Measurements from ENCODE around the gene THRAP3.

The THRAP3 gene

GRCh38 chr1:36322786-36323635, 98.8 kb downstream of the THRAP3 start:
- Histone ChIP-seq H3K9me3 (ENCODE audit: control insufficient read depth in 1 of 2, low read length in 2 of 2) (no peaks in the 10 kb centered on the region), H3K4me1 (ENCODE audit: control insufficient read depth in 1 of 2, insufficient read depth in 2 of 2, low read length in 2 of 2) (peaks cover 12 to 36% of the 10 kb centered on the region in 2 donors), H3K4me3 (ENCODE audit: low read depth in 1 of 2, low read length in 2 of 2) (peak overlapping the region; percentile 65 to 71), H3K27ac (ENCODE audit: low read depth, low read length) (peak overlapping the region; percentile 70), H3K9ac (ENCODE audit: low read depth in 1 of 2, low read length in 2 of 2) (peak overlapping the region; percentile 47 to 54), H3K36me3 (ENCODE audit: control insufficient read depth in 1 of 2, insufficient read depth in 2 of 2, low read length in 2 of 2) (no peaks in the 10 kb centered on the region), H3K27me3 (ENCODE audit: control insufficient read depth in 1 of 2, insufficient read depth in 2 of 2, low read length in 2 of 2) (peaks cover 11 to 12% of the 10 kb centered on the region in 2 donors)

- peaks cover 12 to 38% of the 10 kb centered on the region in 2 donors for H3K4me1 ChIP-seq (ENCODE audit: control insufficient read depth in 1 of 2, insufficient read depth in 2 of 2, low read length in 2 of 2)
- H3K36me3 ChIP-seq (ENCODE audit: control insufficient read depth in 1 of 2, insufficient read depth in 2 of 2, low read length in 2 of 2) = no peaks in the 10 kb centered on the region
- no peaks in the 10 kb centered on the region for H3K9me3 ChIP-seq (ENCODE audit: control insufficient read depth in 1 of 2, low read length in 2 of 2)
- H3K9ac ChIP-seq (ENCODE audit: low read depth in 1 of 2, low read length in 2 of 2) = peak within 1 kb of the TSS; percentile 54 to 60
- H3K27me3 ChIP-seq (ENCODE audit: control insufficient read depth in 1 of 2, insufficient read depth in 2 of 2, low read length in 2 of 2) = peaks cover 11 to 12% of the 10 kb centered on the region in 2 donors
- peak within 1 kb of the TSS; percentile 65 to 71 for H3K4me3 ChIP-seq (ENCODE audit: low read depth in 1 of 2, low read length in 2 of 2)
- H3K27ac ChIP-seq (ENCODE audit: low read depth, low read length) = peak within 1 kb of the TSS; percentile 70
Observed at GRCh38 chr1:36323636-36324352, 99.6 kb downstream of the THRAP3 start, which contains the start of gene EVA1B. Gene EVA1B (minus strand): TSS chr1:36323645. CDS start chr1:36323037, 608 bp downstream.

GRCh38 chr1:36324353-36324703, 100.1 kb downstream of the THRAP3 start:
- H3K27ac ChIP-seq (ENCODE audit: low read depth, low read length) = peak overlapping the region; percentile 11
- peaks cover 11 to 12% of the 10 kb centered on the region in 2 donors for H3K27me3 ChIP-seq (ENCODE audit: control insufficient read depth in 1 of 2, insufficient read depth in 2 of 2, low read length in 2 of 2)
- peaks cover 12 to 43% of the 10 kb centered on the region in 2 donors for H3K4me1 ChIP-seq (ENCODE audit: control insufficient read depth in 1 of 2, insufficient read depth in 2 of 2, low read length in 2 of 2)
- no peak overlapping the region for H3K4me3 ChIP-seq (ENCODE audit: low read depth in 1 of 2, low read length in 2 of 2)
- no peak overlapping the region for H3K9ac ChIP-seq (ENCODE audit: low read depth in 1 of 2, low read length in 2 of 2)
- no peaks in the 10 kb centered on the region for H3K9me3 ChIP-seq (ENCODE audit: control insufficient read depth in 1 of 2, low read length in 2 of 2)
- no peaks in the 10 kb centered on the region for H3K36me3 ChIP-seq (ENCODE audit: control insufficient read depth in 1 of 2, insufficient read depth in 2 of 2, low read length in 2 of 2)

GRCh38 chr1:36326499-36326898, 102.3 kb downstream of the THRAP3 start:
- Histone ChIP-seq H3K4me3 (ENCODE audit: low read depth in 1 of 2, low read length in 2 of 2) (no peak overlapping the region), H3K4me1 (ENCODE audit: control insufficient read depth in 1 of 2, insufficient read depth in 2 of 2, low read length in 2 of 2) (peaks cover 7 to 30% of the 10 kb centered on the region in 2 donors), H3K27ac (ENCODE audit: low read depth, low read length) (no peak overlapping the region), H3K27me3 (ENCODE audit: control insufficient read depth in 1 of 2, insufficient read depth in 2 of 2, low read length in 2 of 2) (peaks cover 10 to 11% of the 10 kb centered on the region in 2 donors), H3K9ac (ENCODE audit: low read depth in 1 of 2, low read length in 2 of 2) (no peak overlapping the region), H3K9me3 (ENCODE audit: control insufficient read depth in 1 of 2, low read length in 2 of 2) (no peaks in the 10 kb centered on the region), H3K36me3 (ENCODE audit: control insufficient read depth in 1 of 2, insufficient read depth in 2 of 2, low read length in 2 of 2) (no peaks in the 10 kb centered on the region)

DNA sequence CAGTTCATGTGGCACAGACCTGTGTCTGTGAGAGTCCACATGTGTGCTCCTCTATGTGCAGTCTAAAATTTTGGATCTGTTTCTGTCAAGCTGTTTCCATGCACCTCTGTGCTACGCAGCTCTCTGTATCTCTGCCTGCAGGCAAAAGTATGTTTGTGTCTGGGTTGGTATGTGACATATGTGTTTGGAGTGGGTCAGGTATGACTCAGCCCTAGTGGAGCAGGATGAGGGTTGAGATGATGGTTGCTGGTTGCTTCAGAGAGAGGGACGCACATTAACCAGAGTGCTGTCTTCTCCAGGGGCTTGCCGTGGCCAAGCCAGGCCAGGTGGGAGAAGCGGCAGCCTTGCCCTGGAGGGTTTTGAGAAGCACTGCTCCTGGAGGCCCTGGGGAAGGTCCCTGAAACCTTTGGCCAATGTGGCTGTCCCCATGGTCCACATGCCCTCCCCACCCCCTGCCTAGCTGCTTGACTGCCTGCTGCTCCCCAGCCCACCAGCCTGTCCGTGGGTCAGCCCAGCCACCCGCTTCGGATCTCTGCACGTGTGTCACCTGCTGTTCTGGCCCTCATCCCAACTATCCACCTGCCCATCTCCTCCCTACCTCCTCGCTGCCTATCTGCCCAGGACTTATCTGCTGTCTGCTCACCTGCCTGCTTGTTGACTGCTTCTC, 103.3 kb downstream of the THRAP3 start:
- no peaks in the 10 kb centered on the region for H3K9me3 ChIP-seq (ENCODE audit: control insufficient read depth in 1 of 2, low read length in 2 of 2)
- H3K4me3 ChIP-seq (ENCODE audit: low read depth in 1 of 2, low read length in 2 of 2) = no peak overlapping the region
- peaks cover 5 to 23% of the 10 kb centered on the region in 2 donors for H3K4me1 ChIP-seq (ENCODE audit: control insufficient read depth in 1 of 2, insufficient read depth in 2 of 2, low read length in 2 of 2)
- no peaks in the 10 kb centered on the region for H3K36me3 ChIP-seq (ENCODE audit: control insufficient read depth in 1 of 2, insufficient read depth in 2 of 2, low read length in 2 of 2)
- no peak overlapping the region for H3K9ac ChIP-seq (ENCODE audit: low read depth in 1 of 2, low read length in 2 of 2)
- no peak overlapping the region for H3K27ac ChIP-seq (ENCODE audit: low read depth, low read length)
- peaks cover 4 to 11% of the 10 kb centered on the region in 2 donors for H3K27me3 ChIP-seq (ENCODE audit: control insufficient read depth in 1 of 2, insufficient read depth in 2 of 2, low read length in 2 of 2)

GRCh38 chr1:36328088-36328480, 103.8 kb downstream of the THRAP3 start:
- H3K9me3 ChIP-seq (ENCODE audit: control insufficient read depth in 1 of 2, low read length in 2 of 2) = no peaks in the 10 kb centered on the region
- no peaks in the 10 kb centered on the region for H3K36me3 ChIP-seq (ENCODE audit: control insufficient read depth in 1 of 2, insufficient read depth in 2 of 2, low read length in 2 of 2)
- H3K9ac ChIP-seq (ENCODE audit: low read depth in 1 of 2, low read length in 2 of 2) = no peak overlapping the region
- no peak overlapping the region for H3K27ac ChIP-seq (ENCODE audit: low read depth, low read length)
- H3K4me1 ChIP-seq (ENCODE audit: control insufficient read depth in 1 of 2, insufficient read depth in 2 of 2, low read length in 2 of 2) = peaks cover 5 to 20% of the 10 kb centered on the region in 2 donors
- no peak overlapping the region for H3K4me3 ChIP-seq (ENCODE audit: low read depth in 1 of 2, low read length in 2 of 2)
- H3K27me3 ChIP-seq (ENCODE audit: control insufficient read depth in 1 of 2, insufficient read depth in 2 of 2, low read length in 2 of 2) = peaks cover 4 to 8% of the 10 kb centered on the region in 2 donors

DNA sequence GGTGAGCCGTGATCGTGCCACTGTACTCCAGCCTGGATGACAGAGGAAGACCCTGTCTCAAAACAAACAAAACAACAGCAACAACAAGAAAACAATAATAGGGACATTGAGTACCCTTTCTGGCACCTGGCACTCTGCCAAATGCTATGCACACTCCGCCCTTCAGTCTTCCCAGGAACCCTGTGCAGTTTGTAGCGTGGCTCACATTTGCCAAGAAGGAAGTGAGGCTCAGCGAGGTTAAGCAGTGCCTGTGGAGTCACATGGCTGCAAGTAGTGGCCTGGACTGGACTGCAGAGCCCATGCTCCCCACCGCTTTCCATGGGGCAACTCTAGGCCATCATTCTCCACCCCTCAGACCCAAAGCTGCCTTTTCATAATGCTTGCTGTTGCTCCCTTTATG, 104.5 kb downstream of the THRAP3 start:
- Histone ChIP-seq H3K4me1 (ENCODE audit: control insufficient read depth in 1 of 2, insufficient read depth in 2 of 2, low read length in 2 of 2) (peaks cover 4 to 18% of the 10 kb centered on the region in 2 donors), H3K27ac (ENCODE audit: low read depth, low read length) (no peak overlapping the region)

DNA sequence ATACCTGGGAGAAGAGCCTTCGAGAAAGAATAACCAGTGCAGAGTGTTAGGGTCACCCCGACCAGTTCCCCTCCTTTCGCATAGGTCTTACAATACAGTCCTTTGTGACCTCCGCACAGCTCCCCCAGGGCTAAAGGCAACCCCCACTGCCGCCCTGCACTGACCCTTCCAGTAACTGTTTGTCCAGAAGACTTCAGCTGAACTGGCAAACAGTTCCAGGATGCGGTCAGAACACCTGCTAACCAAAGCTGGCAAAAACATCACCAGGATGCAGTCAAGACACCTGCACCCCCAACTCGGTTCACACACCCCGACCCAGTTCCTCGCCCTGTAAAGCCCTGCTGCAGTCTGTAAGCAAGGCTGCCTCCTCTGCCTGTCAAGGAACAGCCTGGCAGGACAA, 105.6 kb downstream of the THRAP3 start:
- H3K9ac ChIP-seq (ENCODE audit: low read depth in 1 of 2, low read length in 2 of 2) = no peak overlapping the region
- H3K27me3 ChIP-seq (ENCODE audit: control insufficient read depth in 1 of 2, insufficient read depth in 2 of 2, low read length in 2 of 2) = peaks cover 0 to 3% of the 10 kb centered on the region in 2 donors
- no peak overlapping the region for H3K27ac ChIP-seq (ENCODE audit: low read depth, low read length)
- H3K4me1 ChIP-seq (ENCODE audit: control insufficient read depth in 1 of 2, insufficient read depth in 2 of 2, low read length in 2 of 2) = peaks cover 0 to 7% of the 10 kb centered on the region in 2 donors
- no peaks in the 10 kb centered on the region for H3K9me3 ChIP-seq (ENCODE audit: control insufficient read depth in 1 of 2, low read length in 2 of 2)
- no peak overlapping the region for H3K4me3 ChIP-seq (ENCODE audit: low read depth in 1 of 2, low read length in 2 of 2)
- H3K36me3 ChIP-seq (ENCODE audit: control insufficient read depth in 1 of 2, insufficient read depth in 2 of 2, low read length in 2 of 2) = no peaks in the 10 kb centered on the region

More for the DNA sequence above, 104.5 kb downstream of the THRAP3 start:
- Histone ChIP-seq H3K27me3 (ENCODE audit: control insufficient read depth in 1 of 2, insufficient read depth in 2 of 2, low read length in 2 of 2) (peaks cover 4 to 8% of the 10 kb centered on the region in 2 donors), H3K9ac (ENCODE audit: low read depth in 1 of 2, low read length in 2 of 2) (no peak overlapping the region), H3K9me3 (ENCODE audit: control insufficient read depth in 1 of 2, low read length in 2 of 2) (no peaks in the 10 kb centered on the region), H3K4me3 (ENCODE audit: low read depth in 1 of 2, low read length in 2 of 2) (no peak overlapping the region), H3K36me3 (ENCODE audit: control insufficient read depth in 1 of 2, insufficient read depth in 2 of 2, low read length in 2 of 2) (no peaks in the 10 kb centered on the region)

GRCh38 chr1:36330940-36331339, 106.7 kb downstream of the THRAP3 start:
- Histone ChIP-seq H3K36me3 (ENCODE audit: control insufficient read depth in 1 of 2, insufficient read depth in 2 of 2, low read length in 2 of 2) (no peaks in the 10 kb centered on the region), H3K9ac (ENCODE audit: low read depth in 1 of 2, low read length in 2 of 2) (no peak overlapping the region), H3K4me3 (ENCODE audit: low read depth in 1 of 2, low read length in 2 of 2) (no peak overlapping the region), H3K27me3 (ENCODE audit: control insufficient read depth in 1 of 2, insufficient read depth in 2 of 2, low read length in 2 of 2) (peaks cover 0 to under 1% of the 10 kb centered on the region in 2 donors), H3K4me1 (ENCODE audit: control insufficient read depth in 1 of 2, insufficient read depth in 2 of 2, low read length in 2 of 2) (peaks cover 0 to 7% of the 10 kb centered on the region in 2 donors), H3K9me3 (ENCODE audit: control insufficient read depth in 1 of 2, low read length in 2 of 2) (no peaks in the 10 kb centered on the region), H3K27ac (ENCODE audit: low read depth, low read length) (no peak overlapping the region)

Data from duodenal mucosa (tissue), 2 donors.